Tibial nerve (tissue), 3 donors: ENCODE results near the gene HOMEZ.

Source experiments
- CTCF ChIP-seq, 5 experiments: fragments of 200-600 bp in 3 of 5; fragments of 450-650 bp in 2 of 5; sonication (generic) in 3 of 5; IDR thresholded peaks; one replicate each; pipeline ENCODE4 v1.5.1; 2016 to 2019; ENCODE audit warnings: antibody characterized with exemption in 5 of 5, mild to moderate bottlenecking in 3 of 5, moderate library complexity in 2 of 5
- POLR2A ChIP-seq, 2 donors: fragments of 450-650 bp; IDR thresholded peaks; one replicate each; pipeline ENCODE4 v1.6.1; 2017; ENCODE audit warnings: antibody characterized with exemption in 2 of 2, mild to moderate bottlenecking in 2 of 2, moderate library complexity in 2 of 2

GRCh38 chr14:23307146-23307530 is 21.2 kb upstream of the HOMEZ start:
- no peak for TF ChIP-seq CTCF (IDR thresholded peaks at IDR 0.05)
- no peak for TF ChIP-seq POLR2A (IDR thresholded peaks at IDR 0.05)
